OCI-LY1 (cell line): ENCODE measurements around the gene GJD3.
"Not testable (repeated sequence)": the region's sequence is repeated elsewhere in the genome, so short reads cannot be mapped to it uniquely, and the experiment has no call there.

Experiments
- H2AFZ ChIP-seq: fragments of 200-600 bp; sonication (generic), shearing (Covaris generic); 2 replicates; pipeline ENCODE4 v1.6.0; 2014; ENCODE audit warnings: antibody characterized with exemption, mild to moderate bottlenecking, low read length
- H3F3A ChIP-seq: fragments of 200-600 bp; sonication (generic), shearing (Covaris generic); 2 replicates; pipeline ENCODE4 v1.6.0; 2014; ENCODE audit warnings: mild to moderate bottlenecking, antibody characterized with exemption, low read length, moderate library complexity; ENCODE audit not compliant: insufficient read depth
- H3K27ac ChIP-seq: fragments of 200-600 bp; sonication (generic); 2 replicates; pipeline ENCODE4 v1.5.1; 2014; ENCODE audit warnings: low read length, mixed run types, mild to moderate bottlenecking, low read depth; ENCODE audit not compliant: poor library complexity, severe bottlenecking
- H3K27me3 ChIP-seq: fragments of 200-600 bp; sonication (generic); 2 replicates; pipeline ENCODE4 v1.6.0; 2014; ENCODE audit warnings: antibody characterized with exemption, mild to moderate bottlenecking, low read length, moderate library complexity; ENCODE audit not compliant: insufficient read depth
- H3K36me3 ChIP-seq: fragments of 200-600 bp; sonication (generic); 2 replicates; pipeline ENCODE4 v1.6.1; 2014; ENCODE audit warnings: mild to moderate bottlenecking, antibody characterized with exemption, low read length, moderate library complexity, mixed read lengths; ENCODE audit not compliant: insufficient read depth
- H3K4me1 ChIP-seq: fragments of 200-600 bp; sonication (generic); 2 replicates; pipeline ENCODE4 v1.5.1; 2014; ENCODE audit warnings: mild to moderate bottlenecking, low read length, moderate library complexity; ENCODE audit not compliant: insufficient read depth, severe bottlenecking
- H3K4me2 ChIP-seq: fragments of 200-600 bp; sonication (generic), shearing (Covaris generic); 2 replicates; pipeline ENCODE4 v1.6.1; 2014; ENCODE audit warnings: low read length
- H3K4me3 ChIP-seq: fragments of 200-600 bp; sonication (generic); 2 replicates; pipeline ENCODE4 v1.5.1; 2014; ENCODE audit warnings: low read length, low read depth, mild to moderate bottlenecking, mixed read lengths; ENCODE audit not compliant: poor library complexity, severe bottlenecking
- H3K79me2 ChIP-seq: fragments of 200-600 bp; shearing (Covaris generic); 2 replicates; pipeline ENCODE4 v1.6.1; 2016; ENCODE audit warnings: mixed run types, low read length, mixed read lengths; ENCODE audit not compliant: insufficient read depth
- H3K9ac ChIP-seq: fragments of 200-600 bp; sonication (generic), shearing (Covaris generic); 2 replicates; pipeline ENCODE4 v1.6.1; 2014; ENCODE audit warnings: mild to moderate bottlenecking, low read length, mixed read lengths
- H3K9me2 ChIP-seq: fragments of 200-600 bp; sonication (generic), shearing (Covaris generic); 2 replicates; pipeline ENCODE4 v1.6.1; 2014; ENCODE audit warnings: low read depth, mild to moderate bottlenecking, low read length, mixed read lengths
- H3K9me3 ChIP-seq: fragments of 200-600 bp; shearing (Covaris generic); 2 replicates; pipeline ENCODE4 v1.6.1; 2014; ENCODE audit warnings: low read length, mixed read lengths
- H4K20me1 ChIP-seq: fragments of 200-600 bp; sonication (generic), shearing (Covaris generic); 2 replicates; pipeline ENCODE4 v1.6.0; 2016; ENCODE audit warnings: mild to moderate bottlenecking, low read length; ENCODE audit not compliant: insufficient read depth
- CTCF ChIP-seq: fragments of 200-600 bp; sonication (generic), shearing (Covaris generic); IDR thresholded peaks from 2 replicates; pipeline ENCODE4 v1.5.1; 2017; ENCODE audit warnings: mild to moderate bottlenecking, antibody characterized with exemption, low read length, moderate library complexity, mixed read lengths
- EZH2 ChIP-seq: fragments of 200-600 bp; sonication (generic), shearing (Covaris generic); IDR thresholded peaks from 2 replicates; pipeline ENCODE4 v1.8.0; 2017; ENCODE audit warnings: borderline replicate concordance, mixed run types, mild to moderate bottlenecking, antibody characterized with exemption, low read length, moderate library complexity, mixed read lengths

Gene GJD3

GRCh38 chr17:40402668-40403067 is 38.1 kb upstream of the GJD3 start:
- Histone ChIP-seq H3K4me1 (no peaks in the 10 kb centered on the region), H3K36me3 (peaks cover 98% of the 10 kb centered on the region), H3K9ac (no peak overlapping the region), H3K27ac (no peak overlapping the region), H3K4me3 (no peak overlapping the region), H3F3A (no peaks in the 10 kb centered on the region), H3K9me3 (no peaks in the 10 kb centered on the region), H4K20me1 (no peaks in the 10 kb centered on the region), H3K79me2 (no peaks in the 10 kb centered on the region), H3K4me2 (no peak overlapping the region), H3K27me3 (no peaks in the 10 kb centered on the region), H2AFZ (no peak overlapping the region), H3K9me2 (no peaks in the 10 kb centered on the region)
- TF ChIP-seq EZH2 = no peak
- no peak for TF ChIP-seq CTCF

- Histone ChIP-seq H3K27ac (no peak overlapping the region), H2AFZ (no peak overlapping the region), H3K27me3 (no peaks in the 10 kb centered on the region), H3K9ac (no peak overlapping the region), H3K9me2 (no peaks in the 10 kb centered on the region), H3K4me2 (no peak overlapping the region), H3K4me3 (no peak overlapping the region), H3F3A (no peaks in the 10 kb centered on the region), H3K9me3 (no peaks in the 10 kb centered on the region), H4K20me1 (no peaks in the 10 kb centered on the region), H3K79me2 (no peaks in the 10 kb centered on the region), H3K36me3 (peaks cover 100% of the 10 kb centered on the region), H3K4me1 (no peaks in the 10 kb centered on the region)
- no peak for TF ChIP-seq EZH2
- peak; percentile 61 for TF ChIP-seq CTCF
Measured at GRCh38 chr17:40399185-40399584, 34.6 kb upstream of the GJD3 start.

GRCh38 chr17:40386555-40386954 is 22.0 kb upstream of the GJD3 start:
- not testable (repeated sequence) for H4K20me1 ChIP-seq, H3K27me3 ChIP-seq, H3K9ac ChIP-seq, H3F3A ChIP-seq, H3K27ac ChIP-seq, H2AFZ ChIP-seq, H3K9me2 ChIP-seq, H3K4me3 ChIP-seq, H3K4me2 ChIP-seq, H3K4me1 ChIP-seq, H3K79me2 ChIP-seq, H3K9me3 ChIP-seq
- peaks cover 52% of the 10 kb centered on the region for H3K36me3 ChIP-seq

- Histone ChIP-seq H3K27ac (no peak overlapping the region), H3F3A (no peaks in the 10 kb centered on the region)
Measured at GRCh38 chr17:40382251-40382650, 17.7 kb upstream of the GJD3 start.

More at GRCh38 chr17:40382251-40382650, 17.7 kb upstream of the GJD3 start:
- no peak for TF ChIP-seq CTCF
- TF ChIP-seq EZH2 = no peak
- Histone ChIP-seq H3K9ac (no peak overlapping the region), H3K27me3 (no peaks in the 10 kb centered on the region), H4K20me1 (no peaks in the 10 kb centered on the region), H3K4me2 (no peak overlapping the region), H3K9me2 (no peaks in the 10 kb centered on the region), H3K36me3 (peaks cover 9% of the 10 kb centered on the region), H2AFZ (no peak overlapping the region), H3K4me1 (no peaks in the 10 kb centered on the region), H3K4me3 (no peak overlapping the region), H3K79me2 (no peaks in the 10 kb centered on the region), H3K9me3 (no peaks in the 10 kb centered on the region)
